GM21528 (cell line): ENCODE data around the gene CDK6.
A peak's percentile ranks its signal among the peaks of the same experiment; 100 is the strongest.

ENCODE experiments used
- ATAC-seq: cut with Tn5 transposase; IDR thresholded peaks from one replicate; pipeline ENCODE4 v1.9.1; 2021; ENCODE audit warnings: mild to moderate bottlenecking, moderate library complexity; ENCODE audit not compliant: unreplicated experiment, low FRiP score

The CDK6 gene

DNA sequence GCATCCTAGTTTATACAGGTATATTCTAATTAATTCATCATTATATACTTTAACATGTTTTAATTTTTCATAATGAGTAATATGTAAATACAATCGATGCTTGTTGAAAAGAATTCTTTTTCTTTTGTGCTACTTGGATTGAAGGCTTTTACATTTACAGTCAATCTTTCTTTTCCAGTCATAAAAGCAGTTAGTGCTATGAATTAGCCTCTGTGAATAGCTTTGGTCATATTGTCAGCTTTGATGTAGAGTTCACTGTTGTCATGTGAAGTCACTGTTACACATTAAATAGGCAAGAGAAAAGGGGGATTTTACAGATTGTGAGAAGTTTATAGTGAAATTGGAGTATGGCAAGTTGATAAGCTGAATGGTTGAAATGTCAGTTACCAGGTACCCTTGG lies 142.9 kb downstream of the CDK6 start:
- ATAC-seq: no peak

DNA sequence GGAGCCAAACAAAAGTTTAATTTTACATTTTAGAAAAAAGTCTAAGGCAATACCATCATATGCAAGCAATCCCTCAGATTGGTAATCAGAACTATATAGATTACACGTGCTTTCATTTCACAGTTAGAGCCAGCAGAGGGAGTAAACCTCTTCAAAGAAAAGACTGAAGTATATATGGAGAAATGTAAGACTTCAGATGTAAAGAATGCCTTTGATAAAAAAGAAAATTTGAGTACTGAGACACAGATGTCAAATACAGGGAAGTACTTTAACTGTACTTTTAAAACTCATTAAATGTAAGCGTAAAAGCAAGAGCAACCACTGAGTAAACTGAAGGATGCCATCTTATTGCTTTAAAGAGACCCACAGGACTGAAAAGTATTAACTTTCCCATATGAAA lies 144.8 kb downstream of the CDK6 start:
- peak; percentile 90 for ATAC-seq

DNA sequence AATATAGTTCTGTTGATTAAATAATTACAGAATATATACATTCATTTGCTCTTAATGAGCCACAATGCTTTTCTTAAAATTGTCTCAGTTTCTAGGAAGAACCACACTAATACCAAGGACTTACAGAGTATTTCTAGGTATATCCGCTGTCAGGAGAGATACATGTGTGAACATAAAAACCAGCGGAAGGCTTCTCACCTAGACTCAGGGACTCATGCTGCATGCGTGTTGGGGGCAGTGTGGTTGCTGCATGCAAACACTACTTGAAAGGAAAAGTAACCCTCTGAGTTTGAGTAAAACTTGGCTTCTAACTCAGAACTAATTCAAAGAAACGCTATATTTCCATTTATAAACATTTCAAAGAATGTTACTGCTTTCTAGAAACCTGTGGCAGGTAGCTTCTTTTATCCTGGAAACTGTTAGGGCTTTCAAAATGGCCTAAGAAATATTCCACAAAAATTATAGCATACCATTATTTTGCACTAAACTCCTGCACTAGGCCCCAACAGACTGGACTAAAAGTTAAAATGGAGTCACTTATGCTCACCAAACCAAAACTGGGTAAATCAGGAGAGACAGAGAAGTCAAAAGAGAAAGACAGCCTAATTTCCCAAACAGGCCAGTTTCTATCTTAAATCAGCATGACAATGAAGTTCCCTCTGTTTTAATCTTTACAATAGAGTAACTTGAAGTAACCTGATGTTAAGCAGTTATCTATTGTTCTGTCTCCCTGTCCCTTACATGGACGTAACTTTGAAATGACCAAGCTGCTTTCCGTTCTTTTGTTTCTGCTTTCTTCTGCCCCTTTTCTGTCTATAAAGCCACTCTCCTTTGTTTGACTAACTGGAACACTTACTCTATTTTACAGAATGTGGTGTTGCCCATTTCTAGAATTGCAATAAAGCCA lies 151.0 kb downstream of the CDK6 start:
- ATAC-seq: no peak

DNA sequence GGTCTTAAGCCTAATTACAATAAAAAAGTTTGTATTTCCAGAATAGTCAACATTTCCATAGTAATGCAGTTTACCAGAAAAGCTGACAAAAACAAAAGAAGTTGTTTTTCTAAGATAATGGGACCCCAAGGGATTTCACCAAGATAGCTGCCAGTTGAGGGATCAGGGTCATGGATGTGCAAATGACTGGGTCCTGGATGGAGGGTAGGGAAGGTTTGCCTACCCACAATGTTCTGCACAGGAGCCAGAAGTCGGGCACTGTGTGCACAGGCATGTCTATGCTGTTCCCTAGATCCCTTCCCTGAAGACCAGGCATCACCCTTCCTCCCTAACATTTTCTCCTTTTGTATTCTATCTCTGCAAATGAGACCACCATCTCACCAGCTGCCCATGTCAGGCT lies 152.1 kb downstream of the CDK6 start:
- ATAC-seq: no peak

DNA sequence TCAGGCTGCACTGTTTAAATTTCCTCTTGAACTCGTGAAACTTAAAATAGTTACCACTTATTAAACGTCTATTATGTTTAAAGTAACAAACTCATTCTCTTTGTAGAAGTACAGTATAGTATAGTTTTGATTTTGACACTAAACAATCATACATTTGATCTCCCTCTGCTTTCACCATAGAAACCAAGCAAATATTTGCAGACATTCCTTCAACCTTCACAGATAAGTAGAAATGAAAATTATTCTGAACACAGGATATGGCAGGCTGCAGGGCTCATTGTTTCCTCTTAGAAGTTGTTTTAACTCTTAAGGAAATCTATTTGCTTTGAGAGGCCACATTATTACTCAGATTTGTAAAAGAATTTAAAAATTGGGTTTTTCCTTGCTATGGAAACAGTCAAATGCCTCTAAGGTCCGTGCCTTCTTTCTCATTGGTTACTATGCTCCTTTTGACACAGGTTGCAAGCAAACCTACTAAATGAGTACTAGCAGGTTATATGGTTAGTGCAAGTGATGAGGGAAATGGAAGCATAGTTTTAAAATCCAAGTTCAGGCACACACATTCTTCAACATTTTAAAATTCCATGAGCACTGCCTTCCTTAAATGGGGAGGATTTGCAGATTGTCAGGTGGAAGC lies 153.4 kb downstream of the CDK6 start:
- no peak for ATAC-seq

DNA sequence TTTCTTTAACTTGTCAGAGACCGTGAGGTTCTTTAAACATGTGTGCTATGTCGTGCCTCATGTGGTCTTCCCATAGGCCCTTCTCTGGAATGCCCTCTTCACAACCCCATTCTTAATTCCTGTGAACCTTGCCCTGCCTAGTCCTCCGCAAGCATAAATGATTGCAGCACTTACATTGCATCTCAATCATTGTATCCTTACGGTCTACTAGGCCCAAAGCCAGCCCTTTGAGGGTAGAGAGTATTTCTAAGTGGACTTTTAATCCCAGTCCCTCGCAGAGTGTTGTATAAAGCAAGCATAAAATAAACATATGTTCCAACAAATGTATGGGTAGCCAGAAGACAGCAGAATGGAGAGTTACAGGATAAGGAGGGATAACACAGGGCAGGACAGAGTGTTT lies 154.0 kb downstream of the CDK6 start:
- ATAC-seq: no peak

DNA sequence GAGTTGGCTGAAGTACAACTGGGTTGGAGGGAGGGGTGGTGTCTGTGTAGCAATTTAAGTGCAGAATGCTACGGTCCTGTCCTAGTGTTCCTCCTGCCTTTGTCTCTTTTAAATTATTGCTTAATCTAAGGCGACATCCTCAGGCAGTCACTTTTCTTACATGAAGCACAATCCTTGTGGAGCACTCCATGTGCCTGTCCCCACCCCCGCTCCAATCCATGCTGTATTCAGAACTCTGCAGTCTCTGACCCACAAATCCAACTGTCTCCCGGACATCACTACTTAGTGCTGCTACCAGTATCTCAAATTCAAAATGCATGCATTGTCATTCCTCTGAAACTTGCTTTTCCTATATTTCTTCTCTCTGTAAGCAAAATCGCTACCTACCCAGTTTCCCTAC lies 154.7 kb downstream of the CDK6 start:
- ATAC-seq: no peak

DNA sequence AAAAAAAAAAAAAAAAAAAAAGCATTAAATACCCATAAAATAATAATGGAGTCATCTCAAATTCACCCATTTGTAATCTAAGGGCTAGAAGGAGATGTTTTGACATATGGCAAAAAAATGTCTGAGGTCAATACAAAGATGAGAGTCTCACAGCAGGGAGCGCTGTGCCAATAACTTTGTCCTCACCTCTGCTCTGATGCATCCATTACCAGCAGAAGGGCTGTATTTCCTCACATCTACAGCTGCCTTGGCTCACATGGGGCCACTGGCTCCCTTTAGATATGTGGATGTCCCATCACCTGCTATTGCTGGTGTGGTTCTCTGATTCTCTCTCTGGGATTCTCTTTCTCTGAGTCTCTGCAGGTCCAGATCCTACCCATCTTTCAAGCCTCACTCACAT lies 155.9 kb downstream of the CDK6 start:
- ATAC-seq: no peak

DNA sequence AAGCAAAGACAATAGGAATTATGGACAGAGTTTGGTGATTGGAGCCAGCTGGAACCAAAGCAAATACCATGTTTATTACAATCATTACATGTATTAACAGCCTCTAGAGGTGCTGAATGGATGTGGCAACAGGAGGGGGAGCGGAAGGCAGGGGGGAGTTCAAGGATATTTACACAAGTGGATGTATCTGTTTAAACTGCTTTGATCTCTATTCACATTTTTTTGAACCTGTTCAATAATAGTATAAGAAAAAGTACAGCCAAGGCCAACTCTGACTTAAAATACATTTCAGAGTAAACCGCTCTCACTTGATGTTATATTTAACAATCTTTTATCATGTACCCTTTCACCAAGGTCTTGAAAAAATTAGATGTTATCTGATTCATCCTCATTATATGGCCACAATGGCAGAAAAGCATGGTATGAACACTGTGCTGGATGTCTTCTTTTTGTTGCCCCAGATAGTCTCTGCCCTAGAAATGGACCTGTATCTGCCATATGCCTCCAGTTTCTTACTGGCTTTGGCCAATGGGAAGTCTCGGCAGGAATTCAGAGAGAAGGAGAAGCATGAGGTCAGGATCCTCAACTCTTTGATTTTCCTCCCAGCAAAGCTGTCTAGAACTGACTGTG lies 158.0 kb downstream of the CDK6 start:
- ATAC-seq: no peak

DNA sequence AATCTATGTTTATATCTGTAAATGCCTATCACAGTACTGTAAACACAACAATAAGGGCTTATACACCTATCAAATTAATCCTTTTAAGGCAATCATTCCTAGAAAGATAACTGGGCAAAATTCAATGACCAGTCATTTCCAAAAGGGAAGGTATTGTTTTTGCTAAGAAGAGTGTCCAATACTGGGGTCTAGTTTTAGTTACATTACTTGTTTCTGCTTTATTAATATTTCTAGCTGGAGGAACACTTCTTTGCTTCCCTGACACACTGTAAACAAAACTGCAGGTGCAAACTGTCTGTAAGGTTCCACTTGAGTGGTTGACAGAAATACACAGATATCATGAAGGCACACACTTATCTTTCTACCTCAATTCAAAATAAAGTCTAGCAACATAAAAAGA lies 162.0 kb downstream of the CDK6 start:
- ATAC-seq: peak; percentile 59

DNA sequence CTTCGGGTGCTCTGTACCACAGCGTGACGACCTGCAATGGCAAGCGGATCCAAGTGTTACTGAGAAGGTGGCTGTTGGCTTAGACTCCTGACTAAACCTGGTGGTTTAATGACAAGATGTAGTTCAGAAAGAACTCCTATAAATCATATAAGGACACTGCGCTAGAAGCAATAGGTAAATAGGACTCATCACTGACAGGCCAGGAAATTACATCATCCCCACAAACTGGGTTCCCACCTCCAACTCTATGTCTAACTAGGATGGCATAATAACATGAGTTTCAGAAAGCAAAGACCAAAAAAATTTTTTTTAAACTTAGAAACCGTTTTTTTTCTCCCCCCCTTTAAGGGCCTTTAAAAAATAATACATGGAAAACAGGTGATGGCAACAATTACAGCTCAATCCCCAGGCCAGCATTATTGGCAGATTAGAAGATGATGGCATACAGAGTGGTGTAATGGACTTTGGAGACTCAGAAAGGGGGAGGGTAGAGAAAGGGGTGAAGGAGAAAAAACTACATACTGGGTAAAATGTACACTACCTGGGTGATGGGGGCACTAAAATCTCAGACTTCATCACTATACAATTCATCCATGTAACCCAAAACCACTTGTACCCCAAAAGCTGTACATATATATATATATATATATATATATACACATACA lies 164.7 kb downstream of the CDK6 start:
- ATAC-seq: no peak

DNA sequence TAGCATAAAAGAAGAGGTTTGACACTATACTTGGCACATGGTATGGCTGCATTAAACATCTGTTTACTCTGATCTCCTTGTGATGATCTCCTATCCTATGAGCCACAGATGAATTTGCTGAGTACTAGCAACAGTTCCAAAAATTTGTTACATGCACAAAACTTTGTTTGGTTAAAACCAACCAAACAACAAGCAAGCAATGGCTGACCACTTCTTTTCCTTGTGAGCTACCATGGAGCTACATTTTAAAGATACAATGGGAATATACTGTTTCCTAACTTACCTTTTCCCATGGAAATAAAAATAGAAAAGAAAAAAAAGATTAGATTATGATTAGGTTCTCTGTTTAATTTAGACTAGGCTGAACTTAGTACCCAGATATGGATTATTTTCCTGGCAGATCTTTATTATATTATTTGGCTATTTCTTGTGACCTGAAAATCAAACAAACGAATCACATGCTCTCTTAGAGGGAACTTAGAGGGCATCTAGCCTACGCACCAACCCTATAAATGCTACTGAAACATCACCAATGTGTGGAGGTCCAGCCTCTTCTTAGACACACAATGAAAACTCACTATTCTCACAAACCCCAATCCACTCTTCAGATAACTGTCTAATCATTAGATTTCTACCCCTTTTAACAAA lies 166.0 kb downstream of the CDK6 start:
- no peak for ATAC-seq

DNA sequence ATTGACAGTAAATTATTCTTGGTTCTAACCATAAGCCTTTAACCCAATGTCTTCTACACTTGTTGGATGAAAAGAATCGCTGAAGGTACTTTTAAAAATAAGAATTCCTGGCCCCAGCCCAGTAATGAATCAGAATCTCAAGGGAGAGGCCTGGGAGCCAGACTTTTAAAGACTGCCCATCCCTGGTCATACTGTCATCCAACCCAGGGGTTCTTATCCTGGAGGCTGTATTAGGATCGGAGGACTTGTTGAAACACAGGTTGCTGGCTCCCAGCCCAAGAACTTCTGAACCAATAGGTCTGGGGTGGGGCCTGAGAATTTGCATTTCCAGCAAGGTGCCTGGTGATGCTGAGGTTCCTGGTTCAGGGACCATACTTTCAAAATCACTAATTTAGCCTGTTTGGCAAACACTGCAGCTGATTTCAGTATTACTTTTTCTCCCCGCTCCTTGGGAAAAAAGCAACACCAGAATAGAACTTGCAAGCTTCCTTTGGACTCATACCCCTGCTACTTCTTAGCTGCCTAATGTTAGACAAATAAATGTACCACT lies 166.7 kb downstream of the CDK6 start:
- no peak for ATAC-seq

DNA sequence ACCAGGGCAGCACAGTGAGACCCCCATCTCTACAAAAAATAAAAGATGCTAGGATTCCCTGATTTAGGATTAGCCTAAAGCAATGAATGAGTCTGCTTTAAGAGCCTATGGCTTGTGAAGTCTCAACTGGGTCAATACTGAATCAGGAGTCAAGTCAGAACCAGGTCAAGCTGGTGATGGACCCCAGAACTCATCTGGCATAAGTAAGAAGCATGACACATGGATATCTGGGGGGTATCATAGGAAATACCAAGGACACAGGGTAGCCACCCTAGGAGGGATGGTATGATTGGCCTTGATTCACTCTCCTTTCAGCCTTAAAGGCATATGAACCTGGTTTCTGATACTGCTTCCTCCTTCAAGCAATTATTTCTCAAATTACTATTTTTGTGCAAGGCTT lies 167.8 kb downstream of the CDK6 start:
- no peak for ATAC-seq

DNA sequence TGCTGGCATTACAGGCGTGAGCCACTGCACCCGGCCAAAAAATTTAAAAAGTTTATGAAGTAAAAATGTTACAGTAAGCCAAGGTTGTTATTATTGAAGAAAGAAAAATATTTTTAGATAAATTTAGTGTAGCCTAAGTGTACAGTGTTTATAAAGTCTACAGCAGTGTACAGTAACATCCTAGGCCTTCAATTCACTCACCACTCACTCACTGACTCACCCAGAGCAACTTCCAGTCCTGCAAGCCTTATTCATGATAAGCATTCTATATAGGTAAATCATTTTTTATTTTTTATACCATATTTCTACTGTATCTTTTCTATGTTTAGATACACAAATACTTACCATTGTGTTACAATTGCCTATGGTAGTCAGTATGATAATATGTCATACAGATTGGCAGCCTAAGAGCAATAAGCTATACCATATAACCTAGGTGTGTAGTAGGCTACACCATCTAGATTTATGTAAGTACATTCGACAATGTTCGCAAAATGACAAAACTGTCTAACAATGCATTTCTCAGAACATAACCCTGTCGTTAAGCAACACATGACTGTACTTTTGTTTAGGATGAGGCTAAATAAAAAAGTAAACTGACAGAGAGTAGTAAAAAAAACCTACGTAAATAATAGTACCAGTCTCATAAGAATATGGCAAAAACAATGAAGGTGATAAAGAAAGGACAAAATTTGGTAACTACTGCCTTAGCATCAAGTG lies 168.4 kb downstream of the CDK6 start:
- ATAC-seq: no peak

DNA sequence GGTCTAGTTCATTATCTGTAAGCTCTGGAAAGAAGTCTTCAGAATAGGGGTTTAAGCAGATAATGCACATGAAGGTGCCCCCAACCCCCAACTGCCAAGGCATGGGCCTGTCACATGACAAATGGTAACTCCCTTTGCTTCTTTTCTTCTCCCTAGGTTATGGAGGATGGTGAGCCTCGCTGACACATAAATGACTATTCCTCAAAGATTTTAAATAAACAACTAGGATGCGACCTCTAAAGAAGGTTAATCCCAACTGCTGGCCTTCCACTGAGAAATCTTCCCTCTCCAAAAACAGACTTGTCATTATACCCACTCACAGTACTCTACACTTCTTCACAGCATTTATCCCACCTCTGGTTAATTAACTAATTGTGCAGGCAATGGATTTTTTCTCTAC lies 170.4 kb downstream of the CDK6 start:
- no peak for ATAC-seq

DNA sequence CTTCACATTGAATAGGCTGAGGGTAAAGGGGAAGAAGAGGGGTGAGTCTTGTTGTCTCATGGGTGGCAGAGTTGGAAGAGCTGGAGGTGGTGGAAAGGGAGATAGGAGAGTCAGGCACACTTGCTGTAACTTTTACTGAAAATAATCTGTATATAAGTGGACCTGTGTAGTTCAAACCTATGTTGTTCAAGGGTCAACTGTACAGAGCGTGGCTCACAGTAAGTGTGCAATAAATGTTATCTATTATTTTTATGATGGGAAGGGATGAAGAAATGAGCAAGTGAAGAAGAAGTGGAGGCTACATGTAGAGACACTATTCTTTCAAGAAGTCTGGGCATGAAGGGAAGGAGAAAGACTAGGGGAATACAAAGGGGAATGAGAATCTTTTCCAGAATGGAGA lies 174.7 kb downstream of the CDK6 start:
- ATAC-seq: no peak

DNA sequence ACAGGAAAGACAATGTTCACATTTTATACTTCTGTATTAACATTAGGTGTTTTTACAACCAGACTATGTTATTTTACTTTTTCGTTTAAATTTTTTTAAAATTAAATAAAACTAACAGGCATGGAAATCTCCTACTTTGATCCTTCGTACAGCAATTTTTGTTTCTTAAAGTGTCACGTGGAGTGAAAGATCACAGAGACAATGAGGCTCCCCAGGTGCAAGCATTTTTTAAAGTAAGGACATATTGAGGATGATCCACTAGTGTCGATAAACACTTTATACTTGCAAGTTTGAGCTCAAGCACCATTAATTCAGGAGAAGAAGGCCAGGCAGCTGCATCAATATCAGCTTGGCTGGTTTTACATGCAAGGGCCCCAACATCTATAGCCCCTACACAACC lies 177.7 kb downstream of the CDK6 start:
- no peak for ATAC-seq

DNA sequence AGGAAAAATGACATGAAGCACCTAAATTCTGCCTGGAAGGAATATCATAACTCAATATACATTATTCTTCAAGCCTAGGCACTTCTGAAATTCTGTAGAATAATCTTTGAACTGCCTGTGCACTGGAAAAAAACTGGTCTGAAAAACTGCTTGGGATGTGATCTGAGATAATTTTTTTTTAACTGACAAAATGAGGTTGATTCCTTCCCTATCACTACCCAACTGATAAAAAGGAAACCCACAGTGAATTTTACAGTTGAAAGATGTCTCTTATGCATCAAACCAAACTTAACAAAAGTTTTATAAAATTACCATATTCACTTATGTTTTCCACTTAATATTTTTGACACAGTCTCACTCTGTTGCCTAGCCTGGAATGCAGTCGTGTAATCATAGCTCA lies 179.0 kb downstream of the CDK6 start:
- ATAC-seq: no peak

DNA sequence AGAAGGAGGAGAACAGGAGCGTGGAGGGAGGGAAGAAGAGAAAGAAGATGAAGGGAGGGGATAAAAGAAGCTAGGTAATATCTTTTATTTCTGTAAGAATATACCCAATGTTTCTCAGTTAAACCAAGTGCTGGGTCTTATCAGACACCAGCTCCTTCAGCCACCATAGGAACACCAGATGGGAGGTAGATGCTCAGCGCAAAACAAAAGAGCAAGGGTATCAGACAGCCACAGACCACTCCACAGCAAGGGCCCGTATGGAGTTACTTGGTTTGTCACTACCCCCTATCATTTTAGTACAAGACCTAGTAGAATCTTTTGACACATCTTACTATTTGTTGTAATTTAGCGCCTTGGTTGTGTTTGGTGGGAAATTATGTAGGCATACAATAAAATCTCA lies 180.3 kb downstream of the CDK6 start:
- no peak for ATAC-seq
